Astrocyte (in vitro differentiated cells and primary cell): ENCODE data around the gene PEAK3.

ENCODE experiments used
- CTCF ChIP-seq: IDR thresholded peaks from 2 replicates; pipeline ENCODE4 v1.5.1; 2011; ENCODE audit warnings: low read depth, mild to moderate bottlenecking, inconsistent platforms, low read length, moderate library complexity; ENCODE audit not compliant: insufficient read depth
- EZH2 ChIP-seq: IDR thresholded peaks from 2 replicates; pipeline ENCODE4 v1.6.1; 2012; ENCODE audit warnings: mild to moderate bottlenecking, low read length, inconsistent platforms; ENCODE audit not compliant: insufficient read depth

GRCh38 chr19:2230033-2230531 lies 51.9 kb downstream of the PEAK3 start:
- no peak for TF ChIP-seq EZH2
- TF ChIP-seq CTCF: no peak
